Transverse colon (tissue), 4 donors: ENCODE results near the gene IVD. TPM values are rescaled to one million over a fixed set of nuclear protein-coding genes. Genes with fewer than 3 reads are reported as not detected.
A peak's percentile ranks its signal among the peaks of the same experiment; 100 is the strongest.

Experiments used
- DNase-seq: peaks from one replicate; pipeline ENCODE4 v3.0.0-alpha.2; 2019
- H3K27ac ChIP-seq, 4 donors: fragments of 200-600 bp; sonication (generic); 2 replicates each; pipeline ENCODE4 v1.5.1; 2016 to 2018; ENCODE audit warnings: inconsistent platforms in 4 of 4
- H3K27me3 ChIP-seq: fragments of 200-600 bp; sonication (generic); 2 replicates; pipeline ENCODE4 v1.5.1; 2017; ENCODE audit warnings: inconsistent platforms
- H3K36me3 ChIP-seq, 4 donors: fragments of 200-600 bp; sonication (generic); 2 replicates each; pipeline ENCODE4 v1.5.1; 2017 to 2019; ENCODE audit warnings: inconsistent platforms in 4 of 4
- H3K4me1 ChIP-seq, 4 donors: fragments of 200-600 bp; sonication (generic); 2 replicates each; pipeline ENCODE4 v1.5.1; 2017 to 2020; ENCODE audit warnings: inconsistent platforms in 4 of 4
- H3K4me3 ChIP-seq, 4 donors: fragments of 200-600 bp; sonication (generic); 1 replicate in 1 of 4; 2 replicates in 3 of 4; pipeline versions ENCODE4 v1.5.1 to v1.6.1; 2017 to 2019; ENCODE audit warnings: inconsistent platforms in 4 of 4
- H3K9me3 ChIP-seq, 2 donors: fragments of 200-600 bp; sonication (generic); 2 replicates each; pipeline ENCODE4 v1.5.1; 2017 to 2019; ENCODE audit warnings: inconsistent platforms in 2 of 2
- EP300 ChIP-seq: sonication (generic); formaldehyde crosslinking; IDR thresholded peaks from one replicate; pipeline ENCODE4 v1.6.1; 2017; ENCODE audit warnings: antibody characterized with exemption, low read depth
- POLR2A ChIP-seq: fragments of 450-650 bp; IDR thresholded peaks from one replicate; pipeline ENCODE4 v1.6.1; 2016; ENCODE audit warnings: antibody characterized with exemption, mild to moderate bottlenecking, moderate library complexity
- POLR2AphosphoS5 ChIP-seq, 3 donors: sonication (generic); formaldehyde crosslinking; IDR thresholded peaks; one replicate each; pipeline ENCODE4 v1.6.1; 2016; ENCODE audit warnings: antibody characterized with exemption in 3 of 3
- WGBS, 2 donors: methylation state at CpG; one replicate each; pipeline ENCODE4 v1.1.5; 2018; ENCODE audit warnings: low coverage in 1 of 2; 5-methylcytosine and 5-hydroxymethylcytosine counted together
- in situ Hi-C, 4 donors: fragments of 200-750 bp; cut with MboI; loops; one replicate each; pipeline versions ENCODE4 v1.15.0 to v1.15.1; 2017; ENCODE audit warnings: low sequenced_read_pairs in 3 of 4, low pct_ligation_motif_present in 1 of 4, low pct_unique_long_range_greater_than_20kb in 1 of 4
- intact Hi-C: fragments of 100-400 bp; cut with DNase I; formaldehyde crosslinking; loops from one replicate; pipeline ENCODE4 v1.15.1; 2023; ENCODE audit warnings: low total_unique reads
- total RNA-seq, 4 donors: library from RNA; depleted of rRNA; stranded (reverse); fragments of >200 nt; gene quantifications; one replicate each; pipeline ENCODE4 v1.1.0, GENCODE V29; 2016
- TF ChIP-seq, protein P1 (sequence below), 5 experiments: fragments of 200-600 bp in 3 of 5; fragments of 450-650 bp in 2 of 5; sonication (generic) in 3 of 5; IDR thresholded peaks; 1 replicate in 2 of 5; 2 replicates in 3 of 5; pipeline ENCODE4 v1.5.1; 2016 to 2017; ENCODE audit warnings: antibody characterized with exemption in 5 of 5, inconsistent platforms in 3 of 5, mild to moderate bottlenecking in 2 of 5, moderate library complexity in 1 of 5

IVD gene
- total RNA-seq, 4 donors from 2014 or later, result 51.4 to 122 (median 58.7) TPM

GRCh38 chr15:40420793-40421192 is 15.2 kb downstream of the IVD start:
- Histone ChIP-seq H3K27ac (peak overlapping the region; percentile 60 to 70 (median 67)), H3K4me1 (peaks cover 9 to 23% (median 20%) of the 10 kb centered on the region in 4 donors), H3K27me3 (no peaks in the 10 kb centered on the region), H3K4me3 (no peak overlapping the region), H3K9me3 (no peaks in the 10 kb centered on the region), H3K36me3 (peaks cover 0 to 11% (median 0%) of the 10 kb centered on the region in 4 donors)
- intact Hi-C loops (loop anchor here (5.0 kb wide), 1 partner anchor 138 kb away; the partner anchor contains the start of gene ANKRD63), in situ Hi-C loops (loop anchor here in 2 of 4 donors (10.0 to 25.0 kb wide), 2 partner anchors 56 to 108 kb away; partner anchors contain the start of genes INAFM2 (in 1 of the 2) and PLCB2 (in 1 of the 2))
- TF ChIP-seq, protein P1, sequence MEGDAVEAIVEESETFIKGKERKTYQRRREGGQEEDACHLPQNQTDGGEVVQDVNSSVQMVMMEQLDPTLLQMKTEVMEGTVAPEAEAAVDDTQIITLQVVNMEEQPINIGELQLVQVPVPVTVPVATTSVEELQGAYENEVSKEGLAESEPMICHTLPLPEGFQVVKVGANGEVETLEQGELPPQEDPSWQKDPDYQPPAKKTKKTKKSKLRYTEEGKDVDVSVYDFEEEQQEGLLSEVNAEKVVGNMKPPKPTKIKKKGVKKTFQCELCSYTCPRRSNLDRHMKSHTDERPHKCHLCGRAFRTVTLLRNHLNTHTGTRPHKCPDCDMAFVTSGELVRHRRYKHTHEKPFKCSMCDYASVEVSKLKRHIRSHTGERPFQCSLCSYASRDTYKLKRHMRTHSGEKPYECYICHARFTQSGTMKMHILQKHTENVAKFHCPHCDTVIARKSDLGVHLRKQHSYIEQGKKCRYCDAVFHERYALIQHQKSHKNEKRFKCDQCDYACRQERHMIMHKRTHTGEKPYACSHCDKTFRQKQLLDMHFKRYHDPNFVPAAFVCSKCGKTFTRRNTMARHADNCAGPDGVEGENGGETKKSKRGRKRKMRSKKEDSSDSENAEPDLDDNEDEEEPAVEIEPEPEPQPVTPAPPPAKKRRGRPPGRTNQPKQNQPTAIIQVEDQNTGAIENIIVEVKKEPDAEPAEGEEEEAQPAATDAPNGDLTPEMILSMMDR (IDR thresholded peaks at IDR 0.05), result no peak
- TF ChIP-seq POLR2A, result no peak
- peak in 2 of 3 donors; percentile 48 to 65 for TF ChIP-seq POLR2AphosphoS5 (IDR thresholded peaks at IDR 0.05)
- no peak for TF ChIP-seq EP300
- WGBS, 2 donors, result 37% methylated on average over 3 of the region's 3 CpGs; no CpG with 5 or more reads in 1 of the 2 donors
- peak; percentile 86 for DNase-seq

DNA sequence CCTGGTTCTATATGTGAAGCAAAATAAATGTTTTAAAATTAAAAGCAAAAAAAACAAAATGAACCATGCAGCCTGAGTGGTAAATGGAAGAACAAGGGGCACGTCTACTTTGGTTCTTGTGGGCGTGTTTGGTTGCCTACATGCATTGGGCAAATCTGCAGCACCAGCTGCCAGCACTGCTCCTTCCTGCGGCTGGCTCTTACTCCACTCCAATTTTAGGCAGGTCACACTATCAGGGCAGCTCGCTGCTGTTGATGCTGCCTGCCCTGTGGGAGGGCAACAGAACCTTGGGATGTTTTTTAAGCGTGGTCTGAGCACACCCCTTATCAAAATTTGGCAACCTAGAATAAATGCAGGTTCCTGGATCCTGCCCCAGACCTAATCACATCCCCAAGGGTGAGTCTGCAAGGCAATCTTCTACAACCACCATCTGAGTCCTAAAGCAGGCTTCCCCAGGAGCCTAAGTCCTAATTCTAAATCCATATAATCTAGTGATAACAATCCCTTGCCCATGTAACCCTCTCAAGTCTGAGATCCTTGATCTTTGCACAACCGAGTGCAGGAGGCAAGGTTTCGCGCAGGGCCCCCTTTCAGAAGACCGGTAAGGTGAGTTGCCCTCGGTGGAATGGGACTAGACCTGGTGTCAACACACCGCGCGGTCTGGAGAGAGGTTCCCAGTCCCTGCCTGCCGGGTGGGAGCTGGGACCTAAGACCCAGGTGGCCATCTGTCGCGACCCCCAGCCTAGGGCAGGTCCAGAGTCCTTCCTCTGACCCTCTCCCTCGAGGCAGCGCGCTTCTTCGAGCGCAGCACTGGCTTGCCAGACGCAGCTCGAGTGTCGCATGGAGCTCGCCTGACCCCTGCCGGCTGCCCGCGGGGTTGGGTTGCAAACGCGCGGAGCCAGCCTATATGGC is 15.9 kb downstream of the IVD start:
- TF ChIP-seq POLR2AphosphoS5 (IDR thresholded peaks at IDR 0.05) (peak in 2 of 3 donors; percentile 27 to 42), POLR2A (peak; percentile 38), EP300 (no peak)
- TF ChIP-seq, protein P1 (IDR thresholded peaks at IDR 0.05), result peak; percentile 94 to 97 (median 96)
- H3K9me3 ChIP-seq, result no peaks in the 10 kb centered on the region
- in situ Hi-C loops (loop anchor here in 2 of 4 donors (10.0 to 25.0 kb wide), 2 partner anchors 57 to 109 kb away; partner anchors contain the start of genes INAFM2 (in 1 of the 2) and PLCB2 (in 1 of the 2)), intact Hi-C loops (loop anchor here (1.0 to 5.0 kb wide), 2 partner anchors 77 to 139 kb away; partner anchors contain the start of gene ANKRD63)
- peak overlapping the region in 2 of 4 donors; percentile 1 to 21 for H3K4me3 ChIP-seq
- no peaks in the 10 kb centered on the region for H3K27me3 ChIP-seq
- peak; percentile 85 for DNase-seq
- H3K4me1 ChIP-seq, result peaks cover 9 to 23% (median 20%) of the 10 kb centered on the region in 4 donors
- peak overlapping the region; percentile 60 to 70 (median 67) for H3K27ac ChIP-seq
- WGBS, 2 donors, result 14% methylated on average over 31 of the region's 31 CpGs; no CpG with 5 or more reads in 1 of the 2 donors
- peaks cover 0 to 11% (median 0%) of the 10 kb centered on the region in 4 donors for H3K36me3 ChIP-seq

DNA sequence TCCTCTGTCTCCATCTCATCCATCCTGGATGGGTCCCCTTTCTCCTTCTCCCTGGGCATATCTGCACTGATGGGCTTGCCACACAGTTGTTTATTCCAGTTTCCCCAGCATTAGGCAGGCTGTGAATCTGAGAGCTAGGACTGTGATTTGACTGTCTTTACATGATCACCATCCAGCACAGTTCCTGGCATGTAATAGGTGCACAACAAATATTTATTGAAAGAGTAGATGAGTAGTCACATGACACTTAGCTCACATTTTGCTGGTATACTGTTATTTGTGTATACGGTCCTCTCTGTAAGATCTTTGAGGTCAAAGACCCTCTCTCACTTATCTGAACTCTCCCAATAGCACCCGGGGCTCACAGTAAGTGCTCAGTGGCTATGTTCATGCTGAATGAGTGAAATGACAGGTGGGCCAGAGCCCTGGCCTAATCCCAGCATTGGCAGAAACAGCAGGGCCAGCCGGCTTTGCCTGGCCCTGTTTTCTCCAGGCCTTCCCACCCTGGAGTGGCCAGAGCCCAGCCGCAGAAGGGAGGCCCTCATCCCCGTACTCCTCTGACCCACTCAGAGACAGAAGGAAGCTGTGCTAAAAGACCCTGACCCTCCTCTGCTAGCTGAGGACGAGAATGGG is 19.0 kb downstream of the IVD start:
- 67 to 96% methylated on average over 2 to 6 of the region's 6 CpGs for WGBS, 2 donors
- Histone ChIP-seq H3K4me3 (no peak overlapping the region), H3K27ac (no peak overlapping the region), H3K27me3 (no peaks in the 10 kb centered on the region), H3K36me3 (no peaks in the 10 kb centered on the region), H3K9me3 (no peaks in the 10 kb centered on the region), H3K4me1 (peaks cover 9 to 23% (median 20%) of the 10 kb centered on the region in 4 donors)
- DNase-seq, result no peak
- TF ChIP-seq POLR2A, result no peak
- no peak for TF ChIP-seq POLR2AphosphoS5 (IDR thresholded peaks at IDR 0.05)
- intact Hi-C loops (loop anchor here (5.0 kb wide), 1 partner anchor 142 kb away; the partner anchor contains the start of gene ANKRD63), in situ Hi-C loops (loop anchor here in 2 of 4 donors (10.0 to 25.0 kb wide), 2 partner anchors 60 to 112 kb away; partner anchors contain the start of genes INAFM2 (in 1 of the 2) and PLCB2 (in 1 of the 2))

DNA sequence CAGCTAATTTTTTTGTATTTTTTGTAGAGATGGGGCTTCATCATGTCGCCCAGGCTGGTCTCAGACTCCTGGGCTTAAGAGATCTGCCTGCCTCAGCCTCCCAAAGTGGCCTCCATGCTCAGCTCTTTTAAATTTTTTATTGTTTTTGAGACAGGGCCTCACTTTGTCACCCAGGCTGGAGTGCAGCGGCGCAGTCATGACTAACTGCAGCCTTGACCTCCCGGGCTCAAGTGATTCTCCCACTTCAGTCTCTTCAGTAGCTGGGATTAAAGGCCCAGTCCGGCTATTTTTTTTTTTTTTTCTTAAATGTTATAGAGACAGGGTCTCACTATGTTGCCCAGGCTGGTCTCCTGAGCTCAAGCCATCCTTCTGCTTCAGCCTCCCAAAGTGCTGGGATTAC is 20.1 kb downstream of the IVD start:
- TF ChIP-seq, protein P1 (IDR thresholded peaks at IDR 0.05), result no peak
- TF ChIP-seq POLR2AphosphoS5 (IDR thresholded peaks at IDR 0.05) (no peak), EP300 (no peak), POLR2A (no peak)
- in situ Hi-C loops, result loop anchor here in 1 of 4 donors (10.0 kb wide), 1 partner anchor 61 kb away; no protein-coding TSS in a partner anchor
- intact Hi-C loops, result no loop called here
- 88 to 93% methylated on average over 4 to 5 of the region's 5 CpGs for WGBS, 2 donors
- Histone ChIP-seq H3K27me3 (no peaks in the 10 kb centered on the region), H3K4me3 (no peak overlapping the region), H3K4me1 (peaks cover 9 to 18% (median 13%) of the 10 kb centered on the region in 4 donors), H3K27ac (no peak overlapping the region), H3K36me3 (no peaks in the 10 kb centered on the region), H3K9me3 (no peaks in the 10 kb centered on the region)
- no peak for DNase-seq
